HCEC 1CT (cell line): ENCODE measurements around the gene LRRC70.
A peak's percentile ranks its signal among the peaks of the same experiment; 100 is the strongest.
"Not testable (repeated sequence)": the region's sequence is repeated elsewhere in the genome, so short reads cannot be mapped to it uniquely, and the experiment has no call there.

Experiments used
- DNase-seq: peaks from one replicate; pipeline ENCODE4 v3.0.0-alpha.2; 2017

Gene LRRC70, protein sequence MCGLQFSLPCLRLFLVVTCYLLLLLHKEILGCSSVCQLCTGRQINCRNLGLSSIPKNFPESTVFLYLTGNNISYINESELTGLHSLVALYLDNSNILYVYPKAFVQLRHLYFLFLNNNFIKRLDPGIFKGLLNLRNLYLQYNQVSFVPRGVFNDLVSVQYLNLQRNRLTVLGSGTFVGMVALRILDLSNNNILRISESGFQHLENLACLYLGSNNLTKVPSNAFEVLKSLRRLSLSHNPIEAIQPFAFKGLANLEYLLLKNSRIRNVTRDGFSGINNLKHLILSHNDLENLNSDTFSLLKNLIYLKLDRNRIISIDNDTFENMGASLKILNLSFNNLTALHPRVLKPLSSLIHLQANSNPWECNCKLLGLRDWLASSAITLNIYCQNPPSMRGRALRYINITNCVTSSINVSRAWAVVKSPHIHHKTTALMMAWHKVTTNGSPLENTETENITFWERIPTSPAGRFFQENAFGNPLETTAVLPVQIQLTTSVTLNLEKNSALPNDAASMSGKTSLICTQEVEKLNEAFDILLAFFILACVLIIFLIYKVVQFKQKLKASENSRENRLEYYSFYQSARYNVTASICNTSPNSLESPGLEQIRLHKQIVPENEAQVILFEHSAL

DNA sequence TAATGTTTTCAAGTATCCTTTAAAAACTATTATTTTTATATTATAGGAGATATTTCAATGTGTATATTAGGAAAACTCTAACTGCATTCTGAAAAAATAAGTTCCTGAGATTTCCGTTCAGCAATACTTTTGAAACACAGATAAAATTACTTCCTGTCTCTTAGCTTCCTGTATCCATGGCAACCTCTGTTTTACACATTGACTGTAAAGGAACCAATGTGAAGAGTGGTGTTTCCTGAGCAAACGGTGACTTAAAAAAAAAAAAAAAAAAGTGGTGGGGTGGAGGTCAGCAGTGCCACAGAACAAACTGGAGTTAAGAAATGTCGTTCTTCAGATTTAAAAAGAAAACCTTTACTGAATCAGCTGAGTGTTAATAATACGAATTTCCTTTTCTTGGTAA is at the start of gene LRRC70:
LRRC70 (plus strand) TSS at position 280 of the 400 bp plus-strand sequence. CDS start 620 bp downstream, outside the sequence.
- DNase-seq: no peak

- DNase-seq: no peak
These were observed 45.0 kb upstream of the LRRC70 start for GRCh38 chr5:62533597-62533996.

- DNase-seq: no peak
These were observed 44.0 kb upstream of the LRRC70 start for GRCh38 chr5:62534461-62535236.

DNA sequence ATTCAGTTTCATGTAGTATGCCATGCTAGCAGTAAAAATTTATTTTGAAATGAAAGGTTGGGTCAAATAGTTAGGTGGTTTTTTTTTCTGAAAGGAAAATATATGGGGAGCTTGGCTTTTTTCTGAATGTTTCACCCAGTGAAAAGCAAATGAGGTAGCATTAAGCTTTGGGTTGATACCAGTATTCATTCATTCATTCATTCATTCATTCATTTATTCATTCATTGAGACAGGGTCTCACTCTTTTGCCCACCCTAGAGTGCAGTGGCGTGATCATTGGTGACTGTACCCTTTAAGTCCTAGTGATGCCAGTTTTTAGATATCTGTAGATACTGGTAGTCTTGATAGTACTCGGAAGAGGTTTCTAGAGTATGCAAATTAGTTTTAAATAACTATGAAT is 42.4 kb upstream of the LRRC70 start:
- DNase-seq: no peak

GRCh38 chr5:62536783-62537182 is 41.8 kb upstream of the LRRC70 start:
- no peak for DNase-seq

DNA sequence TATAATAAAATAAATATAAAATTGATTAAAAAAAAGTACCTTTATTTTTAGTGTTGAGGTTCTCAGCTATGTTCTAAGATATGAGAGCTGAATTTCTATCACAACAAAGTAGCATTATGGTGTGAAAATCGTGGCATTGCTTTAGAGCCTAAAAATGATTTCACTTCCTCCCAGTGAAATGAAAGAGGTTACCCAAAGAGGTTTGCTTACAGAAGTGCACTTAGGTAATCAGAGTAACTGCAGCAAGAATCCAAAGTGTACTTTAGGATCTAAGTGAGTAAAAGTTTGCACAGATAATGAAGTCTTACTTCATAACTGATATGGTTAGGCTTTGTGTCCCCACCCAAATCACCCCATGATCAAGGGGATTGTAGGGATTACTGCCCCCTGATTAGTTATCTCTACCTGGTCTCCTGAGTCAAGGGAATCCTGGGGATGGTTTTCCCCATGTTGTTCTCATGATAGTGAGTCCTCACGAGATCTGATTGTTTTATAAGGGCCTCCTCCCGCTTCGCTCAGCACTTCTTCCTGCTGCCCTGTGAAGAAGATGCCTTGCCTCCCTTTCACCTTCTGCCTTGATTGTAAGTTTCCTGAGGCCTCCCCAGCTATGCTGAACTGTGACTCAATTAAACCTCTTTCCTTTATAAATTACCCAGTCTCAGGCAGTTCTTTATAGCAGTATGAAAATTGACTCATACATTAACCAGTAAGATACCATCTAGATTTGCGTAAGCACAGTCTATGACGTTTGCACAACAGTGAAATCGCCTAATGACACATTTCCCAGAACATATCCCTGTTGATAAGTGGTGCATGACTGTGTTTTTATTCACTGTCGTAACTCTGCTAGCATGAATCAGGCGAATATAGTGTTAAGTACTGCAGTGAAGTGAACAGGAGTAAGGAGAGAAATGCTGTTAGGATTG is 40.3 kb upstream of the LRRC70 start:
- peak; percentile 84 for DNase-seq

GRCh38 chr5:62542720-62543119 is 35.9 kb upstream of the LRRC70 start:
- DNase-seq: no peak

GRCh38 chr5:62547945-62548630 is 30.5 kb upstream of the LRRC70 start:
- DNase-seq: no peak

GRCh38 chr5:62550103-62550502 is 28.5 kb upstream of the LRRC70 start:
- no peak for DNase-seq

- DNase-seq: no peak
These were observed 22.7 kb upstream of the LRRC70 start for GRCh38 chr5:62555930-62556329.

DNA sequence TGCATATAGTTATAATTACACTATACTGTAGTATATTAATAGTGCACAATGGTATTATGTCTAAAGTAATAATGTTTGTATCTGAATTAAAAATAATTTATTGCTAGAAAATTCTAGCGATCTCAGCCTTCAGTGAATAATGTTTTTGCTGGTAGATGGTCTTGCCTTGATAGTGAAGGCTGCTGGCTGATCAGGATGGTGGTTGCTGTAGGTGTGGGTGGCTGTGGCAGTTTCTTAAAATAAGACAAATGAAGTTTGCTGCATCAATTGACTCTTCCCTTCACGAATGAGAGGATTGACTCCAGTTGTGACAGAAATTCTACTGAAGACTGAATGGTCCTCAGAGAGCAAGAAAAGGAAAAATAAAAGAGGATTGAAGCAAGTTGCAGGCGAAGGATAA is 19.7 kb upstream of the LRRC70 start:
- DNase-seq: no peak

- no peak for DNase-seq
These were observed 17.8 kb upstream of the LRRC70 start for GRCh38 chr5:62560786-62561185.

DNA sequence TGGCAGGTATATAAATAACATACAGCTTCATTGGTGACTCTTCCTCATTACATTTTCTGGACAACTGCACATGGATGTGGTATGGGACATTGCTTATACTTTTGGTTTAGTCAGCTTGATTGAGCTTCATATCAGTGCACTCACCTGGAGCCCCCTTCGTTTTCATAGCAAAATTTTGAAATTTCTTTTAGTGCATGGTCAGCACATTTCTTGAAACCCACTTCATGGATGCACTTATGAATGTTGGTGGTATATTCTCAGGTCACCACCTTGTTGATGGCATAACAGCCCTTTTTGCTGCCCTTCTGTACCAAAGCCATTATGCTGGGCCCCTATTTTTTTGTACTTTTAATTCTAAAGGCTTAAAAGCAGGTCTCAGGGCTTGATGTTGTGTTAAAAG is 16.7 kb upstream of the LRRC70 start:
- no peak for DNase-seq

GRCh38 chr5:62562867-62563266 is 15.8 kb upstream of the LRRC70 start:
- no peak for DNase-seq

GRCh38 chr5:62564101-62564500 is 14.5 kb upstream of the LRRC70 start:
- no peak for DNase-seq

GRCh38 chr5:62565740-62566139 is 12.9 kb upstream of the LRRC70 start:
- not testable (repeated sequence) for DNase-seq

DNA sequence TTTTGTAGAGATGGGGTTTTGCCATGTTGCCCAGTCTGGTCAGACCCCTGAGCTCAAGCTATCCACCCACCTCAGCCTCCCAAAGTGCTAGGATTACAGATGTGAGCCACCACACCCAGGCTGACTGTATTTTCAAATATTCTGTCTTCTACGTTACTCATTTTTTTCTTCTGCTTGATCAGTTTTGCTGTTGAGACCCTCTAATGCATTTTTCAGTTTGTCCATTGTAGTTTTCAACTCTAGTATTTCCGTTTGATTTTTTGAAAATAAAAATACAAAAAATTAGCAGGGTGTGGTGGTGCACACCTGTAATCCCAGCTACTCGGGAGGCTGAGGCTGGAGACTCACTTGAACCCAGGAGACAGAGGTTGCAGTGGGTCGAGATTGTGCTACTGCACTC is 10.5 kb upstream of the LRRC70 start:
- DNase-seq: no peak

DNA sequence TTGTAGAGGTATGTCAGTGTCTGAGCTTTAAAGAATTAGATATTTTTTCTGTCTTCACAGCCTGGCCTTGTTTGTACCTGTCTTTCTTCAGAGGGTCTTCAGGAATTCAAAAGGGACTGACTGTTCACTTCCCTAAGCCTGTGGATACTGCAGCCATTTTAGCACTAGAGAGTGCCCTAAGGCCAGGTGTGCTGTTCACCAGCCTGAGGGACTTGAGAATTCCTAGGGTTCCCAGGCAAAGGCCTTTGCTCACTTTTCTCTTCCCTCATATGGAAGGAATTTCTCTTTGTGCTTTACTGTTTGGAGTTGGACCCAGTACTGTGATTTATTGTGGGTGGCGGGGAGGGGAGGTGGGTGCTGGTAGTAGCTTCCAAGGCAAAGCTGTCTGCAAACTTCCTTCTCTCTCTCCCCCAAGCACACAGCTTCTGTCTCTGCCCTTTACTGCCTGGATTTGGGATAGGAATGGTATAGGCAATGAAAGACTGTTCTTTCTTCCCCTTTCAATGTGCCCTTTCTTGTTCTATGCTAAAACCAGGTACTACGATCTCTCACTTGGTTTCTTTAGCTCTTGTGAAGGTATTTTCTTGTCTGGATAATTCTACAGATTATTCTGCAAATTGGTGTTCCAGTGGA is 9.7 kb upstream of the LRRC70 start:
- DNase-seq: no peak

DNA sequence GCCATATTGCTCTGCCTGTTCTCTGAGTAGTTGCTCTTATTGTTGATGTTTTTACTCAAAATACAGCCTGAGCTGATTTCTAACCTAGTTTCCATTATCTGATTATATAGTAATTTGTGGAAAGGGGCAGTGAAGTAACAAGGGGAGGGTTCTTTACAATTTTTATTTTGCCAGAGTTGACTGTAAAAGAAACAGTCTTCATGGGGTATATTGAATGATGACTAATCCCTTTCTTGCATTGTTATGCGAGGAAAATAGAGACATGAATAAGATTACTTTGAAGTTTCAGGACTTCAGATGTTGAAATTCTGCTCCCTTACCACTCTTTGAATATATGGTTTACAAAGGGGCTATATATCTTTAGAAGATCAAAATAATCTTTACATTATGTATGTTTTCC is 9.1 kb upstream of the LRRC70 start:
- DNase-seq: no peak

DNA sequence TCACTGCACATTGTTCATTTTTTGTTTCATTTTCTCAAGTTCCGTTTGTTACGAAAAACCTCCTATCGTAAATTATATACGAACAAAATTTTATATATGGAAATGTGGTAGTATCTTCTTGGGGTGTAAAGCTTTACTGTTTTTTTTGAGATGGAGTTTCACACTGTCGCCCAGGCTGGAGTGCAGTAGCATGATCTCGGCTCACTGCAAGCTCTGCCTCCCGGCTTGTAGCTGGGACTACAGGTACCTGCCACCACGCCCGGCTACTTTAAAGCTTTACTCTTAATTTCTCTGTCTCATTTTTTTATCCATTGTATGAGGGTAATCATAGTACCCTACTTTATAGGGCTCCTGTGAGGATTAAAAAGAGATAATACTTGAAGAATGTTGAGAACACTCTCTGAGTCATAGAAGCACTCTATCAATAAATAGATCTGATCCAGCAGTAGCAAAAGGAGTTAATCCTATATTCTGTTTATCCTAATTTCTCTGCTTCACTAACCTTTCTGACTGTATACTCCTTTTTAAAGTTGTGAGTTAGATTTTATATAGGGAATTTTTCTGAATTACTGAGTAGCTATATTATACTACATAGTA is 5.6 kb upstream of the LRRC70 start:
- DNase-seq: no peak

- DNase-seq: no peak
These were observed 4.0 kb upstream of the LRRC70 start for GRCh38 chr5:62574599-62574998.
